K562 (cell line): ENCODE results near the gene TTC39B. TPM values are rescaled to one million over a fixed set of nuclear protein-coding genes. Genes with fewer than 3 reads are reported as not detected.

ENCODE experiments used
- ATAC-seq: fragments of 200-7000 bp; cut with Tn5 transposase; 3 replicates; pipeline ENCODE4 v1.9.1; 2020; ENCODE audit warnings: moderate library complexity
- BruUV-seq: library from RNA; stranded (reverse); fragments of 400-500 nt; replicated peaks from 2 replicates; lab custom pipeline; 2021; lab: Mats Ljungman, UMichigan
- CTCF ChIA-PET: fragments of 300-600 bp; formaldehyde crosslinking; extraction: SDS; loops from one replicate; lab custom pipeline; 2021; ENCODE audit warnings: low intra/inter-chr PET ratio; lab: Yijun Ruan, JAX
- POLR2A ChIA-PET: fragments of 300-600, 350-650 bp; sonication (Branson Sonifier 250); formaldehyde crosslinking; extraction: SDS; loops from one replicate; lab custom pipeline; 2021; ENCODE audit warnings: antibody characterized with exemption, inconsistent platforms; lab: Yijun Ruan, JAX
- DNase-seq, 4 experiments: peaks; one replicate each; pipeline versions ENCODE4 v3.0.0 to v3.0.0-alpha.2; 2011 to 2018; ENCODE audit warnings: low spot score in 3 of 4, mixed read lengths in 3 of 4; ENCODE audit errors: extremely low read depth in 1 of 4
- FAIRE-seq: peaks from 2 replicates; lab custom pipeline; 2011; peaks lifted over from hg19 to GRCh38; lab: Jason Lieb, UNC
- H2AFZ ChIP-seq: 2 replicates; pipeline ENCODE4 v1.6.0; 2011; ENCODE audit warnings: low read depth, low read length, control low read depth, inconsistent platforms
- H3K27ac ChIP-seq: fragments of 200-600 bp; 3 replicates; pipeline ENCODE4 v1.8.0; 2011; ENCODE audit warnings: low read depth, mild to moderate bottlenecking, control low read depth, inconsistent platforms, low read length, moderate library complexity, mixed read lengths; ENCODE audit errors: extremely low read depth
- H3K27me3 ChIP-seq, 2 experiments: fragments of 300-600 bp in 1 of 2; 2 replicates in 1 of 2; 3 replicates in 1 of 2; pipeline versions ENCODE4 v1.6.0 to v1.8.0; 2011; ENCODE audit warnings: inconsistent platforms in 2 of 2, low read length in 2 of 2, mild to moderate bottlenecking in 1 of 2, mixed read lengths in 1 of 2, moderate library complexity in 1 of 2; ENCODE audit not compliant: control insufficient read depth in 2 of 2, insufficient read depth in 2 of 2
- H3K36me3 ChIP-seq: fragments of 300-600 bp; 3 replicates; pipeline ENCODE4 v1.8.0; 2011; ENCODE audit warnings: mild to moderate bottlenecking, low read length, inconsistent platforms; ENCODE audit not compliant: control insufficient read depth, insufficient read depth
- H3K4me1 ChIP-seq, 2 experiments: fragments of 200-600 bp in 1 of 2; replicated peaks in 1 of 2; 2 replicates in 1 of 2; 3 replicates in 1 of 2; pipeline versions ENCODE4 v1.5.1 to v1.8.0; 2011; ENCODE audit warnings: inconsistent platforms in 2 of 2, low read length in 2 of 2, mild to moderate bottlenecking in 1 of 2, mixed read lengths in 1 of 2, moderate library complexity in 1 of 2; ENCODE audit not compliant: control insufficient read depth in 2 of 2, insufficient read depth in 2 of 2
- H3K4me2 ChIP-seq: 2 replicates; pipeline ENCODE4 v1.6.1; 2011; ENCODE audit warnings: low read length, control low read depth, inconsistent platforms, mixed read lengths; ENCODE audit not compliant: insufficient read depth
- H3K4me3 ChIP-seq: fragments of 200-600 bp; sonication (generic), shearing (Covaris generic); 2 replicates; pipeline ENCODE4 v1.5.1; 2016; ENCODE audit warnings: control low read depth, inconsistent platforms
- H3K79me2 ChIP-seq: fragments of 200-600 bp; 3 replicates; pipeline ENCODE4 v1.8.0; 2011; ENCODE audit warnings: low read length, inconsistent platforms; ENCODE audit not compliant: control insufficient read depth, insufficient read depth
- H3K9ac ChIP-seq, 2 experiments: 2 replicates each; pipeline versions ENCODE4 v1.6.0 to v1.6.1; 2011; ENCODE audit warnings: low read depth in 2 of 2, low read length in 2 of 2, control low read depth in 1 of 2, inconsistent platforms in 1 of 2, mild to moderate bottlenecking in 1 of 2, mixed read lengths in 1 of 2; ENCODE audit not compliant: insufficient read depth in 1 of 2
- H3K9me1 ChIP-seq: one replicate; pipeline ENCODE4 v1.6.0; 2011; ENCODE audit warnings: inconsistent platforms, mild to moderate bottlenecking, low read length, moderate library complexity; ENCODE audit not compliant: control insufficient read depth, insufficient read depth
- H3K9me3 ChIP-seq: replicated peaks from 2 replicates; pipeline ENCODE4 v1.5.1; 2011; ENCODE audit warnings: low read depth, low read length, inconsistent platforms; ENCODE audit not compliant: control insufficient read depth, insufficient read depth
- H4K20me1 ChIP-seq: replicated peaks from 2 replicates; pipeline ENCODE4 v1.6.1; 2011; ENCODE audit warnings: low read length, inconsistent platforms, mixed read lengths; ENCODE audit not compliant: control insufficient read depth, insufficient read depth
- XRCC4 ChIP-seq: IDR thresholded peaks from one replicate; pipeline ENCODE4 v1.6.1; 2011; ENCODE audit not compliant: insufficient read depth, insufficient read length; ENCODE audit errors: extremely low read depth
- ZMIZ1 ChIP-seq, 2 experiments: fragments of 150-350 bp in 1 of 2; IDR thresholded peaks; 2 replicates each; pipeline ENCODE4 v1.6.1; 2012 to 2016; ENCODE audit warnings: low read depth in 2 of 2, low read length in 2 of 2, mild to moderate bottlenecking in 1 of 2, moderate library complexity in 1 of 2
- WGBS: fragments of 100-300 bp; shearing (Covaris generic); methylation state at CpG from one replicate; pipeline ENCODE4 v1.1.6; 2016; ENCODE audit warnings: low coverage, mixed read lengths; ENCODE audit not compliant: insufficient coverage; ENCODE audit errors: missing lambda C conversion rate; 5-methylcytosine and 5-hydroxymethylcytosine counted together
- in situ Hi-C: fragments of 300-500 bp; cut with MboI; formaldehyde crosslinking; loops from 4 replicates; pipeline ENCODE4 v1.15.0; 2018; ENCODE audit warnings: inconsistent platforms, mixed read lengths
- intact Hi-C: fragments of 100-400 bp; cut with micrococcal nuclease; formaldehyde crosslinking; loops from 2 replicates; pipeline ENCODE4 v1.14.2; 2022
- polyA plus RNA-seq, 8 experiments: library from polyadenylated mRNA; depleted of rRNA in 4 of 8; stranded (reverse) in 5 of 8; unstranded in 3 of 8; fragments of >200 nt; fragmentation: Nextera tagmentation in 2 of 8; fragmentation: Illumina TruSeq in 1 of 8; extraction: Ambion mirVana in 2 of 8; extraction: Trizol in 1 of 8; gene quantifications; 2 replicates each; pipeline versions ENCODE4 v1.2.1 to v1.2.3, GENCODE V29; 2011 to 2014; ENCODE audit warnings: inconsistent platforms in 1 of 8, missing spikeins in 1 of 8
- total RNA-seq, 7 experiments: library from RNA; depleted of rRNA in 6 of 7; stranded (reverse); fragments of >200 nt in 6 of 7; fragmentation: Illumina TruSeq in 2 of 7; extraction: Trizol in 2 of 7; gene quantifications; 2 replicates each; pipeline versions ENCODE4 v1.2.1 to v1.2.3, GENCODE V29; 2011 to 2021; ENCODE audit warnings: low replicate concordance in 1 of 7

TTC39B gene
- total and polyA plus RNA-seq, 9 of the 15 experiments (the other 6 are each of a cell fraction or from before 2014, with no cell fraction given): 0.32 to 1.2 (median 0.95) TPM

GRCh38 chr9:15131094-15131493 is 175.9 kb downstream of the TTC39B start (continued):
- TF ChIP-seq ZMIZ1 (IDR thresholded peaks at IDR 0.05; ENCODE audit: low read depth in 2 of 2, low read length in 2 of 2): no peak

- no peaks in the 10 kb centered on the region for H3K4me1 ChIP-seq
- FAIRE-seq (no peak), DNase-seq (no peak), ATAC-seq (no peak)
- no peak for TF ChIP-seq XRCC4
- H3K79me2 ChIP-seq: no peaks in the 10 kb centered on the region
- H3K4me3 ChIP-seq: no peak overlapping the region
- no peaks in the 10 kb centered on the region for H3K9me1 ChIP-seq
- BruUV-seq: no TSS peak
- no peak overlapping the region for H2AFZ ChIP-seq
- in situ Hi-C loops (loop anchor here (25.0 kb wide), 2 partner anchors 466 to 691 kb away; no protein-coding TSS in a partner anchor), intact Hi-C loops (no loop called here)
- ChIA-PET CTCF (no interaction called here), POLR2A (no interaction called here)
- H3K9me3 ChIP-seq: no peaks in the 10 kb centered on the region
- no peak overlapping the region for H3K27ac ChIP-seq
- WGBS: 2% methylated on average over 5 of the region's 5 CpGs
- no peak overlapping the region for H3K4me2 ChIP-seq
- no peaks in the 10 kb centered on the region for H4K20me1 ChIP-seq
- no peak overlapping the region for H3K9ac ChIP-seq
- no peaks in the 10 kb centered on the region for H3K36me3 ChIP-seq
- H3K27me3 ChIP-seq: no peaks in the 10 kb centered on the region
Measured at GRCh38 chr9:15127831-15128230, 179.2 kb downstream of the TTC39B start.
